Stimulated activated CD4-positive, alpha-beta T cell treated with anti-CD3 and anti-CD28 coated beads, TNF-alpha, amount 100 ng/mL, for 48 hours (primary cell): ENCODE measurements around the gene FAM50A.
A peak's percentile ranks its signal among the peaks of the same experiment; 100 is the strongest.

Source experiments
- DNase-seq, 3 donors: peaks; one replicate each; pipeline ENCODE4 v3.0.0-alpha.2; 2020; ENCODE audit warnings: low read depth in 3 of 3

Gene FAM50A

DNA sequence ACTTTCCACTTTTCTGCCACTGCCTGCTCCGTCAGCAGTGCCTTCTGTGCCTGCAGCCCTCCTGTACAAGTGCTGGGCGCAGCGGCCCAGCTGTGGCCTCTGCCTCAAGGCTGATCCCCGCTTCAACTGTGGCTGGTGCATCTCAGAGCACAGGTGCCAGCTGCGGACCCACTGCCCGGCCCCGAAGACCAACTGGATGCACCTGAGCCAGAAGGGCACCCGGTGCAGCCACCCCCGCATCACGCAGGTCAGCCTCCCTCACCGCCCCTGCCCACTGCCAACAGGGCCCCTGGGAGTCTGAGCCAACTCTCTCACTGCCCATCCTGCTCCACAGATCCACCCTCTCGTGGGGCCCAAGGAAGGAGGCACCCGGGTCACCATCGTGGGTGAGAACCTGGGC, 21.7 kb downstream of the FAM50A start:
- no peak for DNase-seq

DNA sequence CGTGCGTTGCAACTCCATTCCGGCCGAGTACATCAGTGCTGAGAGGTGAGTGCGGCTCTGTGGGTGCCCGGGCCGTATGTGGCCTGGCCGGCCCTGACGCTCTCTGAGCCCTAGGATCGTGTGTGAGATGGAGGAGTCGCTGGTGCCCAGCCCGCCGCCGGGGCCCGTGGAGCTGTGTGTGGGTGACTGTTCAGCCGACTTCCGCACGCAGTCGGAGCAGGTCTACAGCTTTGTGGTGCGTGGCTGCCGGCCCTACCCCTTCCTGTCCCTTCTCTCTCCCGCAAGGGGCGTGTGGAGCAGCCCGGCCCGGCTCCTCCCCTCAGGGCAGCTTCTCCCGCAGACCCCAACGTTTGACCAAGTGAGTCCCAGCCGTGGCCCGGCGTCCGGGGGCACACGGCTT, 22.1 kb downstream of the FAM50A start:
- no peak for DNase-seq

- no peak for DNase-seq
Measured at GRCh38 chrX:154466907-154467306, 23.0 kb downstream of the FAM50A start.

GRCh38 chrX:154467556-154467955, 23.6 kb downstream of the FAM50A start:
- DNase-seq, result no peak

DNA sequence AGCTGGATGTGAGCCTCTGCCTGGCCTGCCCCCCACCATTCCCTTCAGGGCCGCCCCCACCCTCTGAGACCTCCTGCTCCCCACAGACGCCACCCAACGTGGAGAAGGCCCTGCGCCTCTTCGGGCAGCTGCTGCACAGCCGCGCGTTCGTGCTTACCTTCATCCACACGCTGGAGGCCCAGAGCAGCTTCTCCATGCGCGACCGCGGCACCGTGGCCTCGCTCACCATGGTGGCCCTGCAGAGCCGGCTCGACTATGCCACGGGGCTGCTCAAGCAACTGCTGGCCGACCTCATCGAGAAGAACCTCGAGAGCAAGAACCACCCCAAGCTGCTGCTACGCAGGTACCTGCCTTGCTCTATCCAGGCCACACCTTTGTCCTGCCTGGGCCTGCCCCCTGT, 24.3 kb downstream of the FAM50A start:
- no peak for DNase-seq

GRCh38 chrX:154469114-154469513, 25.2 kb downstream of the FAM50A start:
- DNase-seq, result no peak

DNA sequence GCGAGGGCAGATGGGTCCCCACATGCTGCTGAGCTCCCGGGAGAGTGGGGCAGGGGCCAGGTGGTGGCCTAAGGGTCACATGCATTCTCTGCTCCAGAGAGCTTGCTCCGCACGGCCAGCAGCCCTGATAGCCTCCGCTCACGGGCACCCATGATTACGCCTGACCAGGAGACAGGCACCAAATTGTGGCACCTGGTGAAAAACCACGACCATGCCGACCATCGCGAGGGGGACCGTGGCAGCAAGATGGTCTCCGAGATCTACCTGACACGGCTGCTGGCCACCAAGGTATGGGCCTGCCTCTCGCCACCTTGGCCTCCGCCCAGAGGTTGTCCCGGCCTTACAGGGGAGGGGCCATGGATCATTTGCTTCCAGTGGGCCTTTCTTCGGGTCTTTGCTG, 25.9 kb downstream of the FAM50A start:
- DNase-seq, result no peak

GRCh38 chrX:154470434-154470833, 26.5 kb downstream of the FAM50A start:
- DNase-seq, result no peak

DNA sequence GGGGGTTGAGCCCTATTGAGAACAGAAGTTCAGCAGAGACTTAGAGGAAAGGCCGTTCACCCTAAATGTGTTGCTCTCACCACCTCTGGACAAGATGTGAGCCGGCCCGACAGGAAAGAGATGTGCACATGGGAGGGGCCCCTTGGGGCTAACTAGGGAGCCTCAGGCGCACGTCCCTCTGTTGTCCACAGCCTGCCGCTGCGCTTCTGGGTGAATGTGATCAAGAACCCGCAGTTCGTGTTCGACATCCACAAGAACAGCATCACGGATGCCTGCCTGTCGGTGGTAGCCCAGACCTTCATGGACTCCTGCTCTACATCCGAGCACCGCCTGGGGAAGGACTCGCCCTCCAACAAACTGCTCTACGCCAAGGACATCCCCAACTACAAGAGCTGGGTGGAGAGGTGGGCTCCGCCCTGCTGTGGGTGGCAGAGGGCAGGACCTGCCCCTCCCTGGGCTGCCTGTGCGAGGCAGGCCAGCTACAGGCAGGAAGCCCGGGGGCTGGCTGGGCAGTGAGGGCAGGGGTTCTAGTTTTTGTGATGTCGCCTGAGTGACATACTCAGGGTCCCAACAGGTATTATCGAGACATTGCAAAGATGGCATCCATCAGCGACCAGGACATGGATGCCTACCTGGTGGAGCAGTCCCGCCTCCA, 27.1 kb downstream of the FAM50A start:
- no peak for DNase-seq

- no peak for DNase-seq
Measured at GRCh38 chrX:154471839-154472684, 28.1 kb downstream of the FAM50A start.

GRCh38 chrX:154472685-154473632, 29.0 kb downstream of the FAM50A start:
- no peak for DNase-seq

DNA sequence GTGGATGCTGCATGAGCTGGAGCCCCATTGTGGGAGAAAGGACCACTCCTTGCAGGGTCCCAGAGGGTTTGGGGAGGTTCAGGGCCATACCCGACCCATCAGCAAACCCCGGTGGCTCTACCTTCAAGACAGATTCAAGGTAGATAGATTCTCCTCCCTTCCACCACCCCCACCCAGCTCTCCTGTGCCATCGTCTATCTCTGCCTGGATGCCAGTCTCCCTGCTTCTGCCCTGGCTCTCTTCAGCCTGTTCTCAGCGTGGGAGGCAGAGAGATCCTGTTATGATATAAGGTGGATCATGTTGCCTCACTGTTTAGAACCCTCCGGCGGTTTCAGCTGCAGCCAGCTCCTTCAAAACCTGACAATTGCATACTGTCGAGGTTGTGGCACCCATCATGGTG, 29.7 kb downstream of the FAM50A start:
- no peak for DNase-seq

DNA sequence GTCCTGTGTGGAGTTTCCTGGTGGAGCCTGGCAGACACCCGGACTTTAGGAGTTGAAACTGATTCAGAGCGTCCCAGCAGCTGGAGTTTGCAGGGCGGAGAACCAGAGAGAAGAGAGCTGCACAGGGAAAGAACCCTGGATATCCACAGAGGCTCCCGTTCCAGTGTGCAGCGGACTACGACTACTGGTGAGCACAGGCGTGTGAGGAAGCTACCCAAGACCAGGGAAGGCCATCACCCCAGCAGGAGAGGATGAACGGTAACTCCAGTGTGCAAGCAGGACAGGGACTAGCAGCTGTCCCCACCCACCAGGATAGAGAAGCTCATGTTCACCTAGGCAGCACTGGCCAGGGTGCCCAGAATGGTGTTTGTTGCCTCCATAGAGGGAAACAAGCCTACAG, 32.9 kb downstream of the FAM50A start:
- no peak for DNase-seq

GRCh38 chrX:154477891-154478477, 34.0 kb downstream of the FAM50A start:
- no peak for DNase-seq

- DNase-seq, result peak; percentile 88 to 94 (median 90)
Measured at GRCh38 chrX:154478728-154479622, 35.0 kb downstream of the FAM50A start, which contains the start of gene LAGE3. Gene LAGE3, minus strand, starts transcription at chrX:154479281. Its CDS starts 366 bp downstream, at chrX:154478915.

DNA sequence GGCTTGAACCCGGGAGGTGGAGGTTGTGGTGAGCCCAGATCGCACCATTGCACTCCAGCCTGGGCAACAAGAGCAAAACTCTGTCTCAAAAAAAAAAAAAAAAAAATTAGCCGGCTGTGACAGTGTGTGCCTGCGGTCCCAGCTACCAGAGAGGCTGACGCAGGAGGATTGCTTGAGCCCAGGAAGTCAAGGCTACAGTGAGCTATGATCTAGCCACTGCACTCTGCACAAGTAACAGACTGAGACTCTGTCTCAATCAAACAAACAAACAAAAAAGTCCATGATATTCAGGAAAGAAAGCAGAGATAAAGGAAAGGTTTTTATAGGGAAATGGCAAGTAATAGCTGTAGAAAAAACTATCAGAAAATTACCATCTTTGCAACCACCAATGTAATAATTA, 37.3 kb downstream of the FAM50A start:
- DNase-seq, result no peak

DNA sequence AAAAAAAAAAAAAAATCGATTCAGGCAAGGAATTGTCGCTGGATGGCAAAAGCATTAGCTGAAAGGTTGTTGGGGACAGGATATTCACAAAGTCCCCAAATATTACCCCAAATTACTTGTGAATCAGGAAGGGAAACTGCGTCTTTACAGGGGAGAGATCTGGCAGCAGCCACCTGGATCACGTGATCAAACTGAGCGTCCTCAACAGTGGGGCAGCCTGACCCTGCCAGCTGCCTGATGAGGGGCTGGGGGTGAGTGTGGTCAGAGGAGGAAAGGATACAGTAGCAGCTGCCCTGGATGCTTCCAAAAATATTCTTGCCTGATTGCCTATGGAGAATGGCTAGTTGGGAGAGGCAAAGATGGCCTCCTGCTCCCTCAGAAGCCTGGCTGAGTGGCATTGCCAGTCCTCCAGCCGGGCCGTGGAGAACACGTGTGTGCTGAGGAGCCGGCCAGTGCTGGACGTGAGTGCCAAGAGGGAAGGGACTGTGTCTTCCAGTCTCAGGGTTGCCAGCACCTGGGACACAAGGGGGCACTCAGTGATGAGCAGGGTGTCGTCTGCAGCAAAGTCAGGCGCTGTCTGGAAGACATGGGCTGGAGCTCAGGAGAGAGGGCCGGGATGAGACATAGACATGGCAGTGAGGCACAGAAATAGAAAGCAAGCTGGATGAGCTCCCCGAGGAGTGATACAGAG, 38.1 kb downstream of the FAM50A start:
- no peak for DNase-seq

GRCh38 chrX:154482786-154483185, 38.8 kb downstream of the FAM50A start:
- no peak for DNase-seq

GRCh38 chrX:154483325-154483724, 39.4 kb downstream of the FAM50A start:
- DNase-seq, result no peak
